Stimulated activated memory B cell treated with anti-CD40 and anti-IgM and Interleukin-4, amounts not matched to agents 10 μg/mL and 1 μg/mL and 100 μg/mL, for 72 hours (primary cell): ENCODE results near the gene EP300.
"Not testable (repeated sequence)": the region's sequence is repeated elsewhere in the genome, so short reads cannot be mapped to it uniquely, and the experiment has no call there.

Source experiments
- ATAC-seq: fragments of 150-1000 bp; cut with Tn5 transposase; 2 replicates; pipeline ENCODE4 v1.10.0; 2021
- H3K27ac Mint-ChIP-seq: one replicate; pipeline ENCODE4 v1.8.0; 2022; ENCODE audit warnings: mild to moderate bottlenecking, mixed read lengths
- H3K27me3 Mint-ChIP-seq: one replicate; pipeline ENCODE4 v1.8.0; 2022; ENCODE audit warnings: mixed read lengths
- H3K36me3 Mint-ChIP-seq: one replicate; pipeline ENCODE4 v1.8.0; 2022; ENCODE audit warnings: mixed read lengths
- H3K4me1 Mint-ChIP-seq: one replicate; pipeline ENCODE4 v1.8.0; 2022; ENCODE audit warnings: mixed read lengths
- H3K4me3 Mint-ChIP-seq: one replicate; pipeline ENCODE4 v1.8.0; 2022; ENCODE audit warnings: mild to moderate bottlenecking, moderate library complexity, mixed read lengths
- H3K9me3 Mint-ChIP-seq: one replicate; pipeline ENCODE4 v1.8.0; 2022; ENCODE audit warnings: mixed read lengths

The EP300 gene

DNA sequence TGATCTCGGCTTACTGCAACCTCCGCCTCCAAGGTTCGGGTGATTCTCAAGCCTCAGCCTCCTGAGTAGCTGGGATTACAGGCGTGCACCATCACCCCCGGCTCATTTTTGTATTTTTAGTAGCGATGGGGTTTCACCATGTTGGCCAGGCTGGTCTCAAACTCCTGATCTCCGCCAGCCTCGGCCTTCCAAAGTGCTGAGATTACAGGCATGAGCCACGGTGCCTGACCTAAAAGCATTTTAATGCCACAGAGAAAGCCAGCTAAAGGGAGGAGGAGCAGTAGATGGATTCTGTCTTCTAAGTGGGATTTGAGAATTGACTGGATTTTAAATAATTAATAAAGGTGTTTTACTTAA is 14.6 kb downstream of the EP300 start:
- not testable (repeated sequence) for H3K27me3 Mint-ChIP-seq, H3K9me3 Mint-ChIP-seq, ATAC-seq, H3K4me3 Mint-ChIP-seq
- peaks cover 31% of the 10 kb centered on the region for H3K36me3 Mint-ChIP-seq
- H3K27ac Mint-ChIP-seq, result peak overlapping the region; percentile 45
- H3K4me1 Mint-ChIP-seq, result peaks cover 62% of the 10 kb centered on the region

DNA sequence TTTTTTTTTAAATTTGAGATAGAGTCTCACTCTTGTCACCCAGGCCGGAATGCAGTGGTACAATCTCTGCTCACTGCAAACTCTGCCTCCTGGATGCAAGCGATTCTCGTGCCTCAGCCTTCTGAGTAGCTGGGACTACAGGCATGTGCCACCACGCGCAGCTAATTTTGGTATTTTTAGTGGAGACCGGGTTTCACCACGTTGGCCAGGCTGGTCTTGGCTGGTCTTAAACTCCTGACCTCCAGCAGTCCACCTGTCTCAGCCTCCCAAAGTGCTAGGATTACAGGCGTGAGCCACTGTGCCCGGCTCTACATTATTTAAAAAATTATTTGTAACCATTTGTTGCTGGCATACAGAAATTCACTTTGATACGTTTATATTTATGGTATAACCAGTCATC is 18.6 kb downstream of the EP300 start:
- peaks cover 51% of the 10 kb centered on the region for H3K4me1 Mint-ChIP-seq
- H3K4me3 Mint-ChIP-seq, result no peak overlapping the region
- H3K27me3 Mint-ChIP-seq, result no peaks in the 10 kb centered on the region
- peaks cover 33% of the 10 kb centered on the region for H3K36me3 Mint-ChIP-seq
- no peak for ATAC-seq
- no peaks in the 10 kb centered on the region for H3K9me3 Mint-ChIP-seq
- H3K27ac Mint-ChIP-seq, result no peak overlapping the region

DNA sequence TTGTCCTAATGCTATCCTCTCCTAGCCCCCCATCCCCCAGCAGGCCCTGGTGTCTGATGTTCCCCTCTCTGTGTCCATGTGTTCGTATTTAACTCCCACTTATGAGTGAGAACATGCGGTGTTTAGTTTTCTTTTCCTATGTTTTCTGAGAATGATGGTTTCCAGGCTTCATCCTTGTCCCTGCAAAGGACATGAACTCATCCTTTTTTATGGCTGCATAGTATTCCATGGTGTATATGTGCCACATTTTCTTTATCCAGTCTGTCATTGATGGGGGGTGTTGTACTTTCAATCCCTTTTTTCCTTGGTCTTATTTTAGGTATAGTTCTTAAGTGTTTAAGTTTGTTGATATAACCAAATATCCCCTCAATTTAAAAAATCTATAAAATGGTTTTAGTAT is 23.9 kb downstream of the EP300 start:
- Mint-ChIP-seq H3K4me3 (no peak overlapping the region), H3K9me3 (no peaks in the 10 kb centered on the region), H3K27me3 (no peaks in the 10 kb centered on the region), H3K36me3 (peaks cover 49% of the 10 kb centered on the region), H3K4me1 (peaks cover 34% of the 10 kb centered on the region), H3K27ac (no peak overlapping the region)
- no peak for ATAC-seq

DNA sequence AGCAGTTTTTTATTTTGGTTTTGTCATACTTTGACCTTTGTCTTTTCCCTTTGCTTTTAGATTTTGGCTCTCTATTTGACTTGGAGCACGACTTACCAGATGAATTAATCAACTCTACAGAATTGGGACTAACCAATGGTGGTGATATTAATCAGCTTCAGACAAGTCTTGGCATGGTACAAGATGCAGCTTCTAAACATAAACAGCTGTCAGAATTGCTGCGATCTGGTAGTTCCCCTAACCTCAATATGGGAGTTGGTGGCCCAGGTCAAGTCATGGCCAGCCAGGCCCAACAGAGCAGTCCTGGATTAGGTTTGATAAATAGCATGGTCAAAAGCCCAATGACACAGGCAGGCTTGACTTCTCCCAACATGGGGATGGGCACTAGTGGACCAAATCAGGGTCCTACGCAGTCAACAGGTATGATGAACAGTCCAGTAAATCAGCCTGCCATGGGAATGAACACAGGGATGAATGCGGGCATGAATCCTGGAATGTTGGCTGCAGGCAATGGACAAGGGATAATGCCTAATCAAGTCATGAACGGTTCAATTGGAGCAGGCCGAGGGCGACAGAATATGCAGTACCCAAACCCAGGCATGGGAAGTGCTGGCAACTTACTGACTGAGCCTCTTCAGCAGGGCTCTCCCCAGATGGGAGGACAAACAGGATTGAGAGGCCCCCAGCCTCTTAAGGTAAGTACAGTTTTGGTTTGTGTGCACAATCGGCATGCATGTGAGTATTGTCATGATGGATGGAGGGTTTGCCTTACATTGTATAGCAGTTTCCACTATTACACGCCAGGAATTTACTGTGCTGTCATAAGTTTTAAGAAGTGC is 25.0 kb downstream of the EP300 start:
- Mint-ChIP-seq H3K4me1 (peaks cover 35% of the 10 kb centered on the region), H3K9me3 (no peaks in the 10 kb centered on the region), H3K27ac (peak overlapping the region; percentile 35), H3K36me3 (peaks cover 42% of the 10 kb centered on the region), H3K27me3 (no peaks in the 10 kb centered on the region), H3K4me3 (no peak overlapping the region)
- ATAC-seq, result no peak

DNA sequence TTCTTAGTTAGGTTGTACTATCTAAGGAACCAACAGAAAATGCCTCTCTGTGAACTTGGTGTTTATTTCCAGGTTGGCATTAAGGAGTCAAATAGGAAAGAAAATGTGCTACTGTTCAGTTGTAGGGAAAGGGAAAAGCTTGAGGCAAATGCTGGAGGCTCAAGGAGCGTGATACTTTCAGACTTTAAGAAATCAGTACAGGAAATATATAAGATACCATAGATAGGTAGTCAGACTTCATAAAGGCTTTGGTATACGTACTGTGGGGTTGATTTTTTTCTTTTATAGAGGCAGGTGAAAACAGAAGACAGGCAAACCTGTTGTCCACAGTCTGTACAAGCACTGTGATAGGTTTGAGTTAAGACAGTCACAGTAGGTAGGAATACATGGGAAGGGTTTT is 30.8 kb downstream of the EP300 start:
- Mint-ChIP-seq H3K4me3 (no peak overlapping the region), H3K9me3 (no peaks in the 10 kb centered on the region), H3K4me1 (peaks cover 30% of the 10 kb centered on the region), H3K27ac (peak overlapping the region; percentile 23), H3K36me3 (peaks cover 34% of the 10 kb centered on the region), H3K27me3 (no peaks in the 10 kb centered on the region)
- no peak for ATAC-seq

DNA sequence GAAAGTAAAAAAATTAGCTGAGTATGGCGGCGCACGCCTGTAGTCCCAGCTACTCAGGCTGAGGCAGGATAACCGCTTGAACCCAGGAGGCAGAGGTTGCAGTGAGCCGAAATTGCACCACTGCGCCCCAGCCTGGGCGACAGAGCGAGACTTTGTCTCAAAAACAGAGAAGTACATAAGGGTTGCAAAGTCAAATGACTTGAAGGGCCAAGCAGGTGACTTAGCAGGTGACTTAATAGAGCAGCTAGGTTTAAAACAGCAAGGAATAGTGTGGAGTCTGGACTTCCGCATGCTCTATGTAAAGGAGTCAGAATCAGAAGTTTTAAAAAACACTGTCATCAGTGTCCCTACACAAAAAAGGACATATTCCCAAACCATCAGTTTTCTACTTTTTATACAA is 31.7 kb downstream of the EP300 start:
- no peak for ATAC-seq
- Mint-ChIP-seq H3K4me1 (peaks cover 30% of the 10 kb centered on the region), H3K36me3 (peaks cover 36% of the 10 kb centered on the region), H3K27me3 (no peaks in the 10 kb centered on the region), H3K9me3 (no peaks in the 10 kb centered on the region), H3K4me3 (no peak overlapping the region), H3K27ac (no peak overlapping the region)

DNA sequence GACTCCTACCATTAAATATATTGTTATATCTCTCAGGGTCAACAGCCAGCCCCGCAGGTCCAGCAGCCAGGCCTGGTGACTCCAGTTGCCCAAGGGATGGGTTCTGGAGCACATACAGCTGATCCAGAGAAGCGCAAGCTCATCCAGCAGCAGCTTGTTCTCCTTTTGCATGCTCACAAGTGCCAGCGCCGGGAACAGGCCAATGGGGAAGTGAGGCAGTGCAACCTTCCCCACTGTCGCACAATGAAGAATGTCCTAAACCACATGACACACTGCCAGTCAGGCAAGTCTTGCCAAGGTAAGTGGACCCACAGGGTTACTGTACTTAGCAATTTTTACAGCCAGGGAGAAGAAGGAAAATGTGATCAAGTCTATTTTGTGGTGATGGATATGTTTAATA is 35.1 kb downstream of the EP300 start:
- peak overlapping the region; percentile 44 for H3K27ac Mint-ChIP-seq
- H3K4me3 Mint-ChIP-seq, result no peak overlapping the region
- H3K9me3 Mint-ChIP-seq, result no peaks in the 10 kb centered on the region
- peaks cover 16% of the 10 kb centered on the region for H3K4me1 Mint-ChIP-seq
- peaks cover 45% of the 10 kb centered on the region for H3K36me3 Mint-ChIP-seq
- ATAC-seq, result no peak
- H3K27me3 Mint-ChIP-seq, result no peaks in the 10 kb centered on the region

DNA sequence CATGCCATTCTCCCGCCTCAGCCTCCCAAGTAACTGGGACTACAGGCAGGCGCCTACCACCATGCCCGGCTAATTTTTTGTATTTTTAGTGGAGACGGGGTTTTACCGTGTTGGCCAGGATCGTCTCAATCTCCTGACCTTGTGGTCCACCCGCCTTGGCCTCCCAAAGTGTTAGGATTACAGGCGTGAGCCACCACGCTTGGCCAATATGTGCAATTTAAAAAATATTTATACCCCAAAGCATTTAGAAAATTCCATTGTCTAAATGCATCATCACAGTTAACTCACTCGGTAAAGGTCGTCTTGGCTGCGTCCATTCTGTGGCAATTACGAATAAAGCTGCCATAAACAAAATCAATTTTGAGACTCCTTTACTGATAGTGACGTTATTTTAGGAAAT is 36.2 kb downstream of the EP300 start:
- peaks cover 47% of the 10 kb centered on the region for H3K36me3 Mint-ChIP-seq
- no peak for ATAC-seq
- H3K27me3 Mint-ChIP-seq, result no peaks in the 10 kb centered on the region
- H3K9me3 Mint-ChIP-seq, result no peaks in the 10 kb centered on the region
- H3K4me1 Mint-ChIP-seq, result peaks cover 7% of the 10 kb centered on the region
- no peak overlapping the region for H3K27ac Mint-ChIP-seq
- no peak overlapping the region for H3K4me3 Mint-ChIP-seq

DNA sequence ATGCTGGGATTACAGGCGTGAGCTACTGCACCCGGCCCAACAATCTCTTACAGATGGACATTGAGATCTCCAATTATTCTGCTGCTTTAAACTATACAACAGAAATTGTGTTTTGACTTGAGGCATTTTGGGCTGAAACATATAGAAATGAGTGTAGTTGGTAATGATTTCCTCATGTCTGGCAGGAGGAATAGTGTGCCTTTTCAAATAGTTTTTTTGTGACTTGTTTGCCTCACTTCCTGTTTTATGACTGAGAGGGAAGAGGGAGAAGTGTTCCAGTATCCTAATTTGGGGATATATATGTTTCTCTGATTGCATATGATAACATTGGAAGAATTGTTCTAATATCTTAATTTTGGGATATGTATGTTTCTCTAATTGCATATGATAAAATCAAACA is 40.2 kb downstream of the EP300 start:
- Mint-ChIP-seq H3K4me3 (no peak overlapping the region), H3K27me3 (no peaks in the 10 kb centered on the region), H3K4me1 (peaks cover under 1% of the 10 kb centered on the region), H3K27ac (no peak overlapping the region), H3K9me3 (no peaks in the 10 kb centered on the region), H3K36me3 (peaks cover 67% of the 10 kb centered on the region)
- ATAC-seq, result no peak

DNA sequence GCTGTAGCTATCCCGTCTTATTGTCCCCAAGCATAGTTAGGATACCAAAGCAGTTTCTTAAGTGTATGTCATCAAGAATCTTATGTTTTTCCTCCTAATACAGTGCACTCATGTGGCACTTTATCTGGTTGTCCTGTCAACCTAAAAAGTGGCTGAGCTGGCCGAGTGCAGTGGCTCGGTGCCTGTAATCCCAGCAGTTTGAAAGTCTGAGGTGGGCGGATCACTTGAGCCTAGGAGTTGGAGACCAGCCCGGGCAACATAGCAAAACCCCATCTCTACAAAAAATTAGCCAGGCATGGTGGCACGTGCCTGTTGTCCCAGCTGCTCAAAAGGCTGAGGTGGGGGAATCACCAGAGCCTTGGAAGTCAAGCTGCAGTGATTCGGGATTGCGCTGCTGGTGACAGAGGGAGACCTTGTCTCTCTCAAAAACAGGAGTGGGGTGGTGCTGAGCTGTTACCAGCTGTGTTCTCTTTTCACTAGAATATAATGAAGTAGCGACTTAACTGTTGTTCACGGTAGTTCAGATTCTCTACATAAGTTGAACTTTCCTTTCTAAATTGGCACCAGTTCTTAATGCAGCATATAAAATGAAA is 48.1 kb downstream of the EP300 start:
- Mint-ChIP-seq H3K9me3 (no peaks in the 10 kb centered on the region), H3K4me3 (no peak overlapping the region), H3K27ac (no peak overlapping the region), H3K27me3 (no peaks in the 10 kb centered on the region), H3K4me1 (no peaks in the 10 kb centered on the region), H3K36me3 (peaks cover 52% of the 10 kb centered on the region)
- no peak for ATAC-seq

DNA sequence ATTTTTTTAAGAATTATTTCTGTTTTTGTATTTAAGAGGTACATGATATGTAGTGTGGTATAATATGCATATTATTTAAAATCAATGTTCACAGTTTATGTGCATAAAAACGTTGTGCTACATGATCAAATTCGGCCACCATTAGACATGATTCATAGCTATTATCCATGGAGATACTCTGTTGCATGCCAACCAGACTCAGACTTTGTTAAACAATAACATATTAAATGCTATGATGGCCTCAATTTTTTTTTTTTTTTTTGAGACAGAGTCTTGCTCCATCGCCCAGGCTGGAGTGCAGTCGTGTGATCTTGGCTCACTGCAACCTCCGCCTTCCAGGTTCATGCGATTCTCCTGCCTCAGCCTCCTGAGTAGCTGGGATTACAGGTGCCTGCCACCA is 53.5 kb downstream of the EP300 start:
- H3K36me3 Mint-ChIP-seq, result peaks cover 56% of the 10 kb centered on the region
- not testable (repeated sequence) for H3K27ac Mint-ChIP-seq, H3K4me3 Mint-ChIP-seq

DNA sequence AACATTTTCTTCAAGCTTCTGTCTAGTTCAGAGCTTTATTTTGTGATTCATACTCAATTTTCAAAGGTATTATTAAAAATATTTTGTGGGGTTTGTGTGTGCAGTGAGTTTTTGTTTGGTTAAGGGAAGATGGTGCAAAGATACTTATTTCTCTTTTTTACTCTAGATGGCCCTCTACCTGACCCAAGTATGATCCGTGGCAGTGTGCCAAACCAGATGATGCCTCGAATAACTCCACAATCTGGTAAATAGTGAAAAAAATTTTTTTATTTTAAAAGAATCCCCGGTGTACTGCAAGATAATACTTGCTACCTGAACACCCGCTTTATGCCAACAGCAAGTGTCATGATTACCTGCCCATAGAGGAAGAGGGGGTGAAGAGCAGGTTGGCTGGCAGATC is 54.2 kb downstream of the EP300 start:
- Mint-ChIP-seq H3K27me3 (no peaks in the 10 kb centered on the region), H3K9me3 (no peaks in the 10 kb centered on the region), H3K4me1 (peaks cover 5% of the 10 kb centered on the region), H3K27ac (no peak overlapping the region), H3K36me3 (peaks cover 54% of the 10 kb centered on the region), H3K4me3 (no peak overlapping the region)
- no peak for ATAC-seq

More for the DNA sequence above, 53.5 kb downstream of the EP300 start:
- not testable (repeated sequence) for H3K27me3 Mint-ChIP-seq, H3K4me1 Mint-ChIP-seq, H3K9me3 Mint-ChIP-seq, ATAC-seq

DNA sequence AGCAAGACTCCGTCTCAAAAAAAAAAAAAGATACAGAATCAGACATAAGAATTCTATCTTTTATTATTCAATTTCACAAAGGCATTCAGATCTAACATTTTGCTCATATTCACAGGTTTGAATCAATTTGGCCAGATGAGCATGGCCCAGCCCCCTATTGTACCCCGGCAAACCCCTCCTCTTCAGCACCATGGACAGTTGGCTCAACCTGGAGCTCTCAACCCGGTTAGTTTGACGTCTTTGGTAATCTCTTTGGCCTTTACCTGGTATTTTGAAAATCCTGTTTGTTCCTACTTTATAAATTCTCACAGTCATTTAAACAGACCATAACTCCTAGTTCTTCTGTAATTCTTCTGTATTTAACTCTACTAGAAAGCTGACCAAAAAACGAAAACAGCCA is 55.3 kb downstream of the EP300 start:
- no peak for ATAC-seq
- Mint-ChIP-seq H3K27ac (no peak overlapping the region), H3K36me3 (peaks cover 47% of the 10 kb centered on the region), H3K27me3 (no peaks in the 10 kb centered on the region), H3K4me1 (peaks cover 5% of the 10 kb centered on the region), H3K9me3 (no peaks in the 10 kb centered on the region), H3K4me3 (no peak overlapping the region)

DNA sequence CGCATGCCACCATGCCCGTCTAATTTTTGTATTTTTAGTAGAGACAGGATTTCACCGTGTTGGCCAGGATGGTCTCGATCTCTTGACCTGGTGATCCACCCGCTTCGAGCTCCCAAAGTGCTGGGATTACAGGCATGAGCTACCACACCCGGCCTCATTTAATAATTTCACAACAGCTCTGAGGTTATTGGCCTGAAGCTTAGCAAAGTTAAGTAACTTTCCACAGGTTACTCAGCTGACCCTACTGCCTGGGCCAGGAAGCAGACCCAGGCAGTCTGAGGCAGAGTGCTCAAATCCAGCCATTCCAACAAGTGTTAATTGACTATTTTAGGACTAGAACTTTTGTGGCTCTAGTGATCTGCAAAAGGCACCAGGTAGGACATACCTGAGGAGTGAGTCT is 60.5 kb downstream of the EP300 start:
- no peaks in the 10 kb centered on the region for H3K27me3 Mint-ChIP-seq
- peaks cover 72% of the 10 kb centered on the region for H3K36me3 Mint-ChIP-seq
- H3K27ac Mint-ChIP-seq, result no peak overlapping the region
- H3K9me3 Mint-ChIP-seq, result no peaks in the 10 kb centered on the region
- ATAC-seq, result no peak
- H3K4me3 Mint-ChIP-seq, result no peak overlapping the region
- peaks cover 3% of the 10 kb centered on the region for H3K4me1 Mint-ChIP-seq

DNA sequence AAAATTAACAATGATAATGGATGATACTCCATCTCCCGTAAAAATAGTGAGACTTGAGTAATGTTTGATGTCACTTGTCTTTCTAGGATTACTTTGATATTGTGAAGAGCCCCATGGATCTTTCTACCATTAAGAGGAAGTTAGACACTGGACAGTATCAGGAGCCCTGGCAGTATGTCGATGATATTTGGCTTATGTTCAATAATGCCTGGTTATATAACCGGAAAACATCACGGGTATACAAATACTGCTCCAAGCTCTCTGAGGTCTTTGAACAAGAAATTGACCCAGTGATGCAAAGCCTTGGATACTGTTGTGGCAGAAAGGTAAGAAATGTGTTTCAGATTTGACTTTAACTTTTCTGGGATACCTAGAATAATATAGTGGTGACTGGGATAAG is 64.7 kb downstream of the EP300 start:
- Mint-ChIP-seq H3K36me3 (peaks cover 69% of the 10 kb centered on the region), H3K9me3 (no peaks in the 10 kb centered on the region), H3K27me3 (no peaks in the 10 kb centered on the region), H3K4me3 (no peak overlapping the region), H3K4me1 (no peaks in the 10 kb centered on the region), H3K27ac (no peak overlapping the region)
- no peak for ATAC-seq

DNA sequence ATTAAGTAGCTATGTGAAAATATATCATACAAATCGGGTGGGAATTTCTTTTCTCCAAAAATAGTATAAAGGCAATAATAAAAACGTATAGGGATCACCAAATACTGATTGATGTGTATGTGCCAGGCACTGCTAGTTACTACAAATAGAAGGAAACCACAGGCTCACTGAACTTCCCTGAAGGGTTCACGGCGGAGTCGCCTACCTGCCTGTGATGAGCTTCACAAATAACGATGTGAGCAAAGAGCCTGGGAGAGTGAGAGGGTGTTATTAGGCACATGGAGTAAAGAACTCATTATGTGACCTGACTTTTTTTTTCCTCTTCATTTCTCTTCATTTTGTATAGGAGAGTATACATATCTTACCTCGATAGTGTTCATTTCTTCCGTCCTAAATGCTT is 76.8 kb downstream of the EP300 start:
- Mint-ChIP-seq H3K27ac (no peak overlapping the region), H3K4me1 (no peaks in the 10 kb centered on the region), H3K36me3 (peaks cover 58% of the 10 kb centered on the region), H3K9me3 (no peaks in the 10 kb centered on the region), H3K27me3 (no peaks in the 10 kb centered on the region), H3K4me3 (no peak overlapping the region)
- no peak for ATAC-seq
